Activated effector memory CD4-positive, alpha-beta T cell treated with Interleukin-2 at 50 U/mL for 16 hours (primary cell): Measurements from ENCODE around the gene SDCBP2.

Experiments
- DNase-seq: peaks from one replicate; pipeline ENCODE4 v3.0.0-alpha.2; 2020

Gene SDCBP2

GRCh38 chr20:1310071-1310470 is 18.9 kb downstream of the SDCBP2 start:
- DNase-seq = no peak

- DNase-seq = no peak
Observed at GRCh38 chr20:1309439-1309847, 19.5 kb downstream of the SDCBP2 start.

- DNase-seq = no peak
Observed at GRCh38 chr20:1308702-1309095, 20.2 kb downstream of the SDCBP2 start.

GRCh38 chr20:1308067-1308701 is 20.8 kb downstream of the SDCBP2 start:
- no peak for DNase-seq

- no peak for DNase-seq
Observed at GRCh38 chr20:1307571-1307971, 21.4 kb downstream of the SDCBP2 start.

GRCh38 chr20:1307171-1307570 is 21.8 kb downstream of the SDCBP2 start:
- DNase-seq = no peak

GRCh38 chr20:1306316-1307135 is 22.4 kb downstream of the SDCBP2 start:
- DNase-seq = no peak

- no peak for DNase-seq
Observed at GRCh38 chr20:1305712-1306111, 23.2 kb downstream of the SDCBP2 start.

GRCh38 chr20:1304710-1305515 is 24.0 kb downstream of the SDCBP2 start:
- DNase-seq = no peak

GRCh38 chr20:1302685-1303541 is 26.0 kb downstream of the SDCBP2 start:
- DNase-seq = no peak

- peak; percentile 36 for DNase-seq
Observed at GRCh38 chr20:1301031-1301529, 27.9 kb downstream of the SDCBP2 start.

GRCh38 chr20:1300083-1300840 is 28.7 kb downstream of the SDCBP2 start:
- no peak for DNase-seq

- no peak for DNase-seq
Observed at GRCh38 chr20:1299522-1299921, 29.4 kb downstream of the SDCBP2 start.

- DNase-seq = no peak
Observed at GRCh38 chr20:1298888-1299511, 29.9 kb downstream of the SDCBP2 start.

GRCh38 chr20:1298166-1298565 is 30.8 kb downstream of the SDCBP2 start:
- DNase-seq = no peak

GRCh38 chr20:1297486-1297885 is 31.5 kb downstream of the SDCBP2 start:
- no peak for DNase-seq

- no peak for DNase-seq
Observed at GRCh38 chr20:1296922-1297321, 32.0 kb downstream of the SDCBP2 start.

GRCh38 chr20:1296117-1296610 is 32.8 kb downstream of the SDCBP2 start:
- no peak for DNase-seq

- DNase-seq = no peak
Observed at GRCh38 chr20:1295276-1295930, 33.5 kb downstream of the SDCBP2 start.

GRCh38 chr20:1294497-1294896 is 34.4 kb downstream of the SDCBP2 start:
- DNase-seq = no peak
